Pulmonary artery endothelial cell (primary cell): ENCODE results near the gene GGT5. TPM values are rescaled to one million over a fixed set of nuclear protein-coding genes. Genes with fewer than 3 reads are reported as not detected.
"Not testable (repeated sequence)": the region's sequence is repeated elsewhere in the genome, so short reads cannot be mapped to it uniquely, and the experiment has no call there.

Experiments
- DNase-seq: peaks from one replicate; pipeline ENCODE4 v3.0.0-alpha.2; 2011; ENCODE audit warnings: low read depth, low spot score
- total RNA-seq: library from RNA; depleted of rRNA; stranded (reverse); fragments of >200 nt; gene quantifications from 2 replicates; pipeline ENCODE4 v1.2.3, GENCODE V29; 2014

The GGT5 gene, protein sequence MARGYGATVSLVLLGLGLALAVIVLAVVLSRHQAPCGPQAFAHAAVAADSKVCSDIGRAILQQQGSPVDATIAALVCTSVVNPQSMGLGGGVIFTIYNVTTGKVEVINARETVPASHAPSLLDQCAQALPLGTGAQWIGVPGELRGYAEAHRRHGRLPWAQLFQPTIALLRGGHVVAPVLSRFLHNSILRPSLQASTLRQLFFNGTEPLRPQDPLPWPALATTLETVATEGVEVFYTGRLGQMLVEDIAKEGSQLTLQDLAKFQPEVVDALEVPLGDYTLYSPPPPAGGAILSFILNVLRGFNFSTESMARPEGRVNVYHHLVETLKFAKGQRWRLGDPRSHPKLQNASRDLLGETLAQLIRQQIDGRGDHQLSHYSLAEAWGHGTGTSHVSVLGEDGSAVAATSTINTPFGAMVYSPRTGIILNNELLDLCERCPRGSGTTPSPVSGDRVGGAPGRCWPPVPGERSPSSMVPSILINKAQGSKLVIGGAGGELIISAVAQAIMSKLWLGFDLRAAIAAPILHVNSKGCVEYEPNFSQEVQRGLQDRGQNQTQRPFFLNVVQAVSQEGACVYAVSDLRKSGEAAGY
- total RNA-seq: 1.8 and 7.0 TPM in 2 replicates

DNA sequence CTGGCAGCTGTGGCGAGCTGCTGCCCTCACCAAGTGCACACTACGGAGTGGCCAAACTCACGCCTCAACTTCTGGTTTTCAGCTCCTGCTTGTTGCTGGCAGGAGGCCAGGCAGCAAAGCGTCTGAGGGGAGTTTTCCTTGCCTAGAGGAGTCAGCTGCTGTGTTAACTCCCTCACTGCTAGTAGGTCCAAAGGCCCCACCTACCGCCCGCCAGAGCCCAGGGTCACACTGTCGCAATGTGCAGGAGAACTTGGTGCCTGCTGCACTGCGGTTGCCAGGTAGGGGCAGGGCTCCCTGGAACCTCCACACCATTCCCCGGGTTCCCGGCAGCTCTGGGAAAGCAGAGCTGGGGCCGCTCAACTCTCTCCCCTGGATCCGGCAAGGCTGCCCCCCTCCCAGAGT is at the start of gene GGT5:
Gene GGT5 (minus strand): TSS at position 53 of the 402 bp plus-strand sequence. CDS start 357 bp downstream, outside the sequence.
- DNase-seq: not testable (repeated sequence)

DNA sequence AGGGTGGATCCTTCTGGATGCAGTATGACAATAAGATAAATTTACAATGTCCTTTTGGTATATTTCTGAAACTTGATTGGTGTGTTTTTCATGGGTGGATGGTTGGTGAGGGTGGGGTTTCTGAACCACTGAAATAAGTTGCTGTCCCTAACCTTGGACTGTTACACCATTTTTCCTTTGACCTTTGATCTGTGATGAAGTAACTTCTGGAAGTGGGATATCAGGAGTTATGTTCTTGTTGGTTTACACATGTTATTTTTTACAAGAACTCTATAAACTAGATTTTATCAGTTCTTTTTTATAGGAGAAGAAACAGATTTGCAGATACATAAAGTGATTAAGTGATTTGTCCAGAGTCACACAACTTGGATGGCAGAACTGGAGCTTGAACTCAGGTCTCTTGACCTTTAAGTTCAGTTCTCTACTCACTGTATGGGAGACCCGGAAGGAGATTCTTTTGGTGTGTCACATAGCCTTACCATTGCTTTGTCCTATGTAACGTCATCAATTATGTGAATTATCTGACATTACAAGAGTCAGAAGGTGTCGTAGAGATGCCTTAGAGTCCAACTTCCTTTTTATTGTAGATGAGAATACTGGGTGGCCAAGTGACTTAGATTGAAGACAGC is 47.4 kb upstream of the GGT5 start:
- not testable (repeated sequence) for DNase-seq

DNA sequence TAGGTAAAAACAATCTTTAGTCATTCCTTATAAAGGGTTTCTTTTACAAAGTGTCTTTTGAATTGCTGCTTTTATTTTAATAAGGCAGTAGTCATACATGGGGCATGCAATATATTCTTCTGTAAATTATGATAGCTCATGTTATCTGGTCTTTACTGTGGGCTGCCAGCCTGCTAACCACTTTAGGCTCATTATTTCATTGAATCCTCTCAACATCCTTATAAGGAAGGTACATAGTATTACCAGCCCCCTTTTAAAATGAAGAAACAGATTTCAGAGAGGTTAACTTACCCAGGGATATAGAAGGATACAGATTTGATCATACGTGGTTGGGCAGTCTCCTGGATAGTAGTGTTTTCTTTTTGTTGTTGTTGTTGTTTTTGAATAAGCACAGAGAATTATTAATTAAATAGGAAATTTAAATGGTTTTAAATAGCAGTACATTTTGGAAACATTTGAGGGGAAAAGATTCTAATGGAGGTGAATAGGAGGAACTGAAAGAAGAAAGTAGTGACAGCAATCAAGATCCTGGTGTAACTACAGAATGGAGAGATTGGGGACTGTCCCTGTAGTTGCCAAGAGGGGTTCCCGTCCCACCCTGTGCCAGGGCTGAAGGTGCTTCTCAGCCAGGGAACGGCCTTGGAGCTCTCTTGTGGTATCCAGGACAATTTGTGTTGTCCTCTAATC is 46.8 kb upstream of the GGT5 start:
- no peak for DNase-seq

DNA sequence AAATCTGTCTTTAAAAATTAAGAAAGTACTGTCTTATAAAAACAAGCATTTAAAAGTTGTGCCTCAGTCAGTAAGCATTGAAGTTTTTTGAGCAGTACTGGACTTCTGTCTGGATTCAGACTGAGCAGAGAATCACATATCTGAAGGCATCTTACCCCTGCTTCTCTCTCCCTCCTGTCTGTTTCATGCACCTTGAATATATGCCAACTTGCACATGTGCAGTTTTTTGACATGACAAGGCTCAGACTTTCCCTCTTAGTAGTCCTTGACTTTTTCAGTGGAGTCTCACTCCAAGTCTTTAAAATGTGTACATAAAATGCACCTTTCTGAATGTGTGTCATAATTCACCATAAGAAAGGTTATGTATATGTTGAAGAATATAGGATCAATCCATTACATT is 45.6 kb upstream of the GGT5 start:
- DNase-seq: no peak

DNA sequence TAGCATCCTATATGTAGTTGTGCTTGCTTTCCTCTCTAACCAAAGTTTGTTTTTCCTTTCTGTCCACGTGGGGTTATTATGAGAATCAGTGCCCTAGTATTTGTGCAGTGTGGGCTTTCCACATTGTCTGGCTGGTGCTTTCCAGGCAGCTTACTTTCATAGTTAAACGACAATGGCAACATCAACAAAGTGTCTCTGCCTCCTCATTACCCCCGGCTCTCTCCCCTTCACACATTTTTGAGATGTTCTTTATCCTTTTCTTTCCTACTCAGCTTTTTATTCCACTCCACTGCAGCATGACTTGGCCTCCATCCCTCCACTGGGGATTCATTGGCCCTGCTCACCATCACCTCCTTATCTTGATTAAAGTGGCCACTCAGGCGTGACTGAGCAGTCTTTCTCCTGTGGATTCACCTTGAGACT is 44.9 kb upstream of the GGT5 start:
- no peak for DNase-seq

DNA sequence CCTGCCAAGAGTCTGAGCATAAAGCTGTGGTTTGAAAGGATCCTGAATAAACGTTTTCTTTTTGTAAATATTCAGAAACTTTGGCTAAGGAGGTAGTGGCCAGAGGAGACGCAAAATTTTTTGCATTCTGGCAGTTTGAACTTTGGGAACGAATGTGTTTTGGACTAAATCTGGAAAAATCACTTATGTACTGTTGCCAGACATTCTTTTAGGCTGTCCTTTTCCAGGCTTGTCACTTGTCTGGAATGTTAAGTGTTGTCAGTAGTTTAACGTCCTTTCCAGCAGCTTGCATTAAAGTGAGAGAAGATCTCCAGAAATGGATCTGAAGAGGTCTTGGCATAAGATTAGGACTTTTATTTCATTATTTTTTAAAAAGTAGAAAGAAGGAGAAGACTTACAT is 44.2 kb upstream of the GGT5 start:
- no peak for DNase-seq

DNA sequence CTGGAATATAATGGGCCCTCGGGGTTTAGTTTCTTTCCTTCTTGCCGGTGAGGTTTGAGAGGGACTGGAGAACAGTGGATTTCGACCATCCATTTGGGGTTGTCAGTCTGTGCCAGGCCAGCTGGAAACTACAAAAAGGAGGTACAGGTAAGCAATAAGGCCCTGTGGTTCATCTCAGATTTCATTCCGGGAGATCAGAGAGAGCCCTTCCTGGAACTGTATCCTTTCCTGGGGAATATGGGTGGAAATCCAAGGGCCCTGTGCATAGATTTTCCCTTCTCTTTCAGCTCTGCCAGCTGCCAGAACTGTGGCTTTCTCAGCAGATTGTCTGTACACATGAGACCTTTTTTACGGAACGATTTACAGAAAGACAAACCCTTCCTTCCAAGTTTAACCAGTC is 42.9 kb upstream of the GGT5 start:
- DNase-seq: not testable (repeated sequence)

DNA sequence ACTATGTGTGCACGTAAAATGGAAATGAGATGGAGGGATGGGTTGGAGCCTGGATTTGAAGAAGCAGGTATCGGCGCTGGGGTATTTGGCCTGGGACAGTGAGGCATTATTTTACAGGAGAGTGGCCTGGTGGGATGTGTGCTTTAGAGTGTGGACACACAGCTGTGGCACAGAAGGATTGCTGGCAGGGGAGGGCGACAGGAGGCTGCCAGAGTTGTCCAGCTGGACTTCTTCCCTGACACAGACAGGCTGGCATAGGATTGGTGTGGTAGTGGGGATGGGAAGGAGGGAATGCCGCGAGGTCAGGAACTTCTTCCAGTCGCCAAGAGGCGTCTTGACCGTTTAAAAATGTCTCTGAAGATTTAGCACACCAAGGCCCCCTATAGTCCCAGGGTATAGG is 42.3 kb upstream of the GGT5 start:
- not testable (repeated sequence) for DNase-seq

DNA sequence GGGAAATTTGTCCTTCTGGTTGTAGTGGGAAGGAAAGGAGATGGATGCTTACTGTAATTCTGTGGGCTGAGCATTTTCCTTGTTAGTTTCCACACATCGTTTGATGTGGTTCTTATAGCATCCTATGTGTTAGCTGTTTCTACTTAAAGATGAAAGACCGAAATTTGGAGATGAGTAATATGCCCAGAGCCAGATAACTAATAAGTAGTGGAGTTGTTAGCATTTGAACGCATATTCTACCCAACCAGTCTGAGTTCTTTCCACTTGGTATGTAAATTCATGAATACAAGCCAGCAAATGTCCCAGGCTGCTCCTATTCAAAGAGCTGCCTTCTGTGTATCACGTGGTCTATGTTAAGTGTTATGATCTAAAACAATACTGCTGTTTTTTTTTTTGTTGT is 40.4 kb upstream of the GGT5 start:
- DNase-seq: no peak

DNA sequence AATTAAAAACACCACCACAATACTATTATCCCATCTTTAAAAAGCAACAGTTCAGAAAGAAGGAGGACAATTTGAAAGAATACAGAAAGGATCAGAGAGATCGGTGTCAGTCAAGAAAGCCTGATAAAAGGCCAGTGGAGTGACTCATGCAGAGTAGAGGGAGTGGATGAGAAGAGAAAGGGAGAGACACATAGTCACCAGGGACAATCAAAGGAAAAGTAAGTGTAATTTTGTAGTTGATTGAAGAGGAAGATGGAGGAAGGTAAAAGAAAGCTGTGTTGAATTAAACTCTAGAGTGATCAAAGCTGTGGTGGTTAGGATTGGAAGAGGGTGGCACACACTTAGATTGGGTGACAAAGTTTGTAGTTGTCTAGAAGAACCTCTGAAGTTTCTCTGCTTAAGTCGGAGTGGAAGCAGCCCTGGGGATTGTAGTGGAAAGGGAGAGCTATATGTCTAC is 39.9 kb upstream of the GGT5 start:
- DNase-seq: no peak

DNA sequence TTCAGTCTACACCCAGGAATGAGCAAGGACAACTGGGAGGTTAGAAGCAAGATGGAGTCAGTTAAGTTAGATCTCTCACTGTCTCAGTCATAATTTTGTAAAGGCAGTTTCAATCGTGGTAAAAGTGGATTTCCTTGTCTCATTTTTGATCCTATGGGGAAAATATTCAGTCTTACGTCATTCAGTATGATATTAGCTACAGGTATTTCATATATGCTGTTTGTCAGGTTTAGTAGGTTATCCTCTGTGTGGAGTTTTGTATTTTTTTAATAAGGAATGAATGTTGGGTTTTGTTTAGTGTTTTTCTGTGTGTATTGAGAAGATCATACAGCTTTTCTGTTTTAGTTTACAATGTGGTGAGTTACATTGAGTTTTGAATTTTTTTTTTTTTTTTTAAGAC is 37.5 kb upstream of the GGT5 start:
- no peak for DNase-seq

DNA sequence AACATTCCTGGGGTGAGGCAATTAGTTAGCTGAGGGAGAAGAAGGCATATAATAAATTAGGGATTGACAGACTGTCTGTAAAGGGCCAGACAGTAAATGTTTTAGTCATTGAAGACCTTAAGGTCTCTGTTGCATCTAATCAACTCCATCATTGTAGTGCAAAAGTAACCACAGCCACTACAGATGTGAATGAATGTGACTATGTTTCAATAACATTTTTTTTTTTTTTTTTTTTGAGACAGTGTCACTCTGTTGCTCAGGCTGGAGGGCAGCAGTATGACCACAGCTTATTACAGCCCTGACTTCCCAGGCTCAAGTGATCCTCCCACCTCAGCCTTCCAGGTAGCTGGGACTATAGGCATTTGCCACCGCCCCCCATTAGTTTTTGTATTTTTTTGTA is 35.5 kb upstream of the GGT5 start:
- DNase-seq: not testable (repeated sequence)

DNA sequence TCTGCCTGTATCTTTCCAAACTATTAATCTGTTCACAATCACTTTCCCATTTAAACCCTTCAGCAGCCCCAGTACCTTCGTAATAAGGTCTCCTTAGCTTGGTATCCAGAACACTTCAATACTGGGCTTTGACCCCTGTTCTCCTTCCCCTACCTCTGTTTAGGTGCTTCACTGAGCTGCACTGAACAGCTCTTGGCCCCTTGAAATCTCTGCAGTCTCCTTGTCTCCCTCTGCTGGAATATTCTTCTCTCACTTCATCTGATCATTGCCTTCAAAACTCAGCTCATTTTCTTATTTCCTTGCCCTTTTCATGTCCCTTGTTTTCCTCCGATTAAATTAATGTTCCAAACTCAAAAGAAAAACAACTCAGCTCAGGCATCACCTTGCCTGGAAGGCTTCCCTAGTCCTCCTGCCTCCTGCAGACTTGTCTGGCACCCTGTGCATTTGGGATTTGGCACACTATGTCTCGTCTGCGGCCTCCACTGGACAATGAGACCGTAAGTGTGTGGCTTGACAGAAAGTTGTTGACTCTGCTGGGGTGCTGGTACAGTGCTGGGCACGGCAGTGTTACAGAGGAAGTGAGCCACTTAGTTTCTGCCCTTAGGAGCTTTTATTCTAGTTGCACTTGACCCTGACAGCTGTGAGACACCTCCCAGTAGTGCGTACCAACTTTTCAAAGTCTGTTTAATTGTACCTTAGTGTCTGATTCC is 30.0 kb upstream of the GGT5 start:
- DNase-seq: not testable (repeated sequence)

DNA sequence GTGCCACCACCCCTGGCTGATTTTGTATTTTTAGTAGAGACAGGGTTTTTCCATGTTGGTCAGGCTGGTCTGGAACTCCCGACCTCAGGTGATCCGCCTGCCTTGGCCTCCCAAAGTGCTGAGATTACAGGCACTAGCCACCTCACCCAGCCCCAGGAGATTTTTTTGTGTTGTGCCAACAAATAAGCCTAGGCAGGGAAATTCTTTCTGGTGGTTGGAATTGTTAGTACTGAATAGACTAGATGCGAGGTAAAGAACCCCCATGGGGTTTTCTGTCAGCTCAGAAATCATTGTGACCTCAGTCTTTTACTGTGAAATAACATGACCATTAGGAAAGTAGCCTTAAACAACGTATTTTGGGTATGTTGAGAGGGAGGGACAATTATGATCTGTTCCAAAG is 29.0 kb upstream of the GGT5 start:
- not testable (repeated sequence) for DNase-seq

DNA sequence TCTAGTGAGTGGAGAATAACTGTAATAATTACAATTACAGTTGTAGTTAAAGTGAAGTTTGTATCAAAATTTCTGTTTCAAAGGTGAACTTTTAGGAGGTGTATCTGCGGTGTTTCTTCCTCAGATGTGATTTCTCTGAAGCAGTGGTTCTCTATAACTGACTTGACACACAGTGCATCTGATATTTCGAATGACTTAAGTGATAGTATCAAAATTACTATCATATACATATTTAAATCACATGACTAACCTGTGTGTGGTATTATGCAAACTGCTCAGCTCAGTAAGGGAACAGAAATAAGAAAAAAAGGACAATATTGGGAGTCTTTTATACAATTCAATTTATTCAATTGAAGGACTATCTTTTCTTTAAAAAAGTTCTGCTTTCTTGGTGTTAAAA is 28.1 kb upstream of the GGT5 start:
- not testable (repeated sequence) for DNase-seq

DNA sequence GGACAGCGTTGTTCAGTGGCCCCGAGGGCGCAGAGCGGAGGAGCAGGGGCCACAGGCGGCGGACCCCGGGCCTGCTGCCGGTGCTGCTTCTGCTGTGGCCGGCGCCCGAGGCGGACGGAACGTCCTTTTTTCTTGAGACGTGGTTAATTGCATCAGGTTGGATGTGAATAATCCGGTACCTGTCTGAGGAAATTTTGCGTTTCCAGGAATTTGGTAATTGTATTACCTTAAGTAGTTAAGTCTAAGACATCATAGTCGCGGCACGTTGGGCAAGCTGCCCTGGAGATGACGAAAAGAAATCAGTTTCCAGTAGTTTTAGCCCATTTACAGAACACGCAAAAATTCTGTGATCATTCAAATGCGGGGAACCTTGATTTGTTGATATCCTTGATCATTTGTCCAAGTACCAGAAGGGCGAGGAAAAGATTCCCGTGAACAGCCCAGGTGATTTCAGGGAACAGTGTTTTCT is 26.5 kb upstream of the GGT5 start:
- DNase-seq: no peak

DNA sequence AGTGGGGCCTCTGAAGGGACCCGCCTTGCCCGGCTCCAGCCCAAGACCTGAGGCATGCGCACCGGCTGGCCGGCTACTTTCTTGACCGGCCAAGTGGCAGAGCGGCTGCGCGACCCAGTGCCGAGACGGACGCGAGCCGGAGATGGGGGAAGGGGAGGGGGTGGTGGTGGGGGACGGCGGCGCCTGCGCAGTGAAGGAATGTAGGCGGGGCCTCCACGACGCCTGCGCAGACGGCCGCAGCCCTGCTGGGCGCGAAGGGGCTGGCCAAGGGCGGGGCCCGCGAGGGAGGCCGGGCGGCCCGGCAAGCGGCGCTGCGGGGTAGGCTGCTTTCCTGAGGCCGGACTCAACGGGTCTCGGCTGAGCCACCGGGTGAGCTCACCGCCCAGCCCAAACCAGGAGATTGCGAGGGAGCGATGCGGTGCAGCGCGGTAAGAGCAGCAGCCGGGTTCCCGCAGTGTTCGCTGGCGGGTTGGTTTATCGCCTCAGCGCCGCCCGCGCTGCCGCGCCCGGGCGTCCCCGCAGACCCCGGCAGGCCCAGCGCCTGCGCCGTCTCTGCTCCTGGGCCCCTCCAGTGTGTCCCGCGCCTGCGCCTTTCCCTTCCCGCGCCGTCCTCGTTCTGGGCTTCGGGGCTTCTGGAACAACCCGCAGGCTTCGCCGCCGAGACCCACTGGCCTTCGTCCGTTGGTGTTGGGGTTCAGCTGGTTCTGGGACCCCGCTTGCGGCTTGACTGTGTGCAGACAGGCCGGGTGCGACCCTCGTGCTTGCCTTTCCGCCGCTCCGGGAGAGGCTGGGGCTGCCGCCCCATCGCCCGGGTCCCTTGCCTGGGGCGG is 25.9 kb upstream of the GGT5 start, which contains the start of gene SPECC1L:
Gene SPECC1L (plus strand): TSS at position 276 of the 830 bp plus-strand sequence. CDS start 31,401 bp downstream, outside the sequence.
- DNase-seq: peak; percentile 69

DNA sequence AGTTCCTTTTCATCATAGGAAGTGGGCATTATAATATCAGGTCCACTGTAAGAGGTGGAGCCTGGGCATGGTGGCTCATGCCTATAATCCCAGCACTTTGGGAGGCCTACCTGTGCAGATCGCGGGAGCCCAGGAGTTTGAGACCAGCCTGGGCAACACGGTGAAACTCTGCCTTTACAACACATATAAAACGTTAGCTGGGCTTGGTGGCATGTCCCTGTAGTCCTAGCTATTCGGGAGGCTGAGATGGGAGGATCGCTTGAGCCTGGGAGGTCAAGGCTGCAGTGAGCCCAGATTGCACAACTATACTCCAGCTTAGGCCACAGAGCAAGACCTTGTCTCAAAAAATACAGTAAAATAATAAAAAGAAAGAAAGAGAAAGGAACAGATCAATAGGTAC is 21.6 kb upstream of the GGT5 start:
- not testable (repeated sequence) for DNase-seq

DNA sequence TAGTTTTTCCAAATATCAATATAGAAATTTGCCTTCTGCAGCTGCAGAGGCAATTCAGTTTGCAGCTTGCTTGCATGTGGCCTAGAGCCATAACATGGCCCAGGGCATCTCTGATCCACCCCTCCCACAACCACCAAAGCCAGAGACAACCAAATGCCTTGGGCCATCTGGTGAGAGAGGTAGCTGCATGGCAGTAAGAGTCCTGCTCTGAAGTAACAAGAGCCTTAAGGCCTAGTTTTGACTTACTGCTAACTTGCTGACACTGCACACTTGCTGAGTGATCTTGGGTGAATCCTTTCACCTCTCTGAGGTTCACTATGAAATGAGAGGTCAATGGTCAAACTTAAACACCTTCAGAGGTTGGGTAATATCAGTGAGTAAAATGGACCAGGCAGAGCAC is 20.9 kb upstream of the GGT5 start:
- no peak for DNase-seq

DNA sequence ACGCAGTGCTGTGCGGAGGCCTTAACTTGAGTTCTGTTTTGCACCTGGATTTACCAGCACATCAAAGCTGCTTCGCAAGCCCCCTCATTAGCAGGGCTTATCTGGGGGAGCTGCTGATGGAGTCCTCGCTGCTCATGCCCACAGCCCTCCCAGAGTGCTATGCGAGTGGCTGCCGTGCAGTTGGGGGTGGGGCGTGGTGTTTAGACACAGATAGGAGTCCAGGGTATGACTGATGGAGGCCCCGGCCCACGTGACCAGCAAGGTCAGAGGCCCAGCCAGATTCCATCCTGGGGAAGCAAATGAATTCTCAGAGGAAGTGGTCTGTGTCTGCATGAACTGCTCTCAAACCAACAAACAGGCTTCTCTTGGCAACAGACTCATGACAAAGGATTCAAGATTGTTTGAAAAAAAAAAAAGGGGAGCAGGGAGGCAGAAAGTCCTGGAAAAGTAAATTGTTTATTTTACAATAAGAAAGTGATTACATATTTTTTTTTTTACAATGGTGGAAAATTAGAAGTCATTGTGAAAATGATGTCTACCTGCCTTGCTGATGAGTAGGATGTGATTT is 19.5 kb upstream of the GGT5 start:
- not testable (repeated sequence) for DNase-seq
